Myocyte (in vitro differentiated cells): ENCODE results near the gene SYCP3. TPM values are rescaled to one million over a fixed set of nuclear protein-coding genes. Genes with fewer than 3 reads are reported as not detected.
"Not testable (repeated sequence)": the region's sequence is repeated elsewhere in the genome, so short reads cannot be mapped to it uniquely, and the experiment has no call there.

Experiments
- DNase-seq: peaks from one replicate; pipeline ENCODE4 v3.0.0-alpha.2; 2012; ENCODE audit warnings: low read depth
- total RNA-seq: library from RNA; depleted of rRNA; stranded (reverse); fragments of >200 nt; gene quantifications from 2 replicates; pipeline ENCODE4 v1.2.3, GENCODE V29; 2014

The SYCP3 gene
- total RNA-seq, 1 donor from 2014 or later: 0.21 TPM

DNA sequence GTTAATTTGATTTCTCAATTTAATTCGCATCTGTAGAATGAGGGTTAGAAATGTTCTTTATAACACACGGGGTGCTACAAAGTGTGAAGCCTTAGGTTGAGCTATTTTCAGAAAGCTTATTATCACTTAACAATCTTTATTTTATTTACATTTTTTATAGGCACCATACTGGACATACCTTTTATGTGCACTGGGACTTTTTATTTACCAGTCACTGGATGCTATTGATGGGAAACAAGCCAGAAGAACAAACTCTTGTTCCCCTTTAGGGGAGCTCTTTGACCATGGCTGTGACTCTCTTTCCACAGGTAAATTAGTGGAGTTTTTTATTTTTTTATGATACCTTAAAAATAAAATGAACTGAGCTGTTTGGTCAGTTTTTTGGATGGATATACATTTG is 25.3 kb downstream of the SYCP3 start:
- no peak for DNase-seq

DNA sequence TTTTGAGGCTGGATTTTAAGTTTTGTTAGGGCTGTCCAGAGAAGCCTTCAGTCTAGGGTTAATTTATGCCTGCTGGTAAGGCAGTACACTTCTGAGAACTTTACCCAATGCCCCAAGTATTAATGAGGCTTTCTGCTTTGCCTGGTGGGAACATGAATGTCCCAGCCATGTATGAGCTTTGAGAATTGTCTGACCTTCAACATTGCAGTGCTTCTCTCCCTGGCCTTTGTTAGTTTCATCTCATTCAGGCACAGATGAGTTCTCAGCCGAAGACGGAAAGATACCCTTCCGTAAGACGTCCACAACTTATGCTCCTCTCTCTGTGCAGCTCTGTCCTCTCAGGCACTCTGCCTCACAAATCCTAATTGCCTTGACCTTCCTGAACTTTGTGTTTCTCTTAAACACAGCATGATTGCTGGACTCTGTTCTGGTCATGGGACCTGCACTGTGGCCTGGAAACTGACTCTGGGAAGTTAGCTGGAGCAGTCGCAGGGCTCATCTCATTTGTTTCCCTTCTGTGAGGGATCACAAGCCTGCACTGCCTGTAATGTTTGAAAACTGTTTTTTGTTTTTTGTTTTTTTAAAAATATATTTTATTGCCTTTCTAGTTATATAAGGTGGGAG is 26.1 kb downstream of the SYCP3 start:
- no peak for DNase-seq

GRCh38 chr12:101710288-101710687 is 29.0 kb downstream of the SYCP3 start:
- no peak for DNase-seq

GRCh38 chr12:101707131-101707782 is 32.0 kb downstream of the SYCP3 start:
- DNase-seq: no peak

GRCh38 chr12:101706403-101706802 is 32.9 kb downstream of the SYCP3 start:
- no peak for DNase-seq

DNA sequence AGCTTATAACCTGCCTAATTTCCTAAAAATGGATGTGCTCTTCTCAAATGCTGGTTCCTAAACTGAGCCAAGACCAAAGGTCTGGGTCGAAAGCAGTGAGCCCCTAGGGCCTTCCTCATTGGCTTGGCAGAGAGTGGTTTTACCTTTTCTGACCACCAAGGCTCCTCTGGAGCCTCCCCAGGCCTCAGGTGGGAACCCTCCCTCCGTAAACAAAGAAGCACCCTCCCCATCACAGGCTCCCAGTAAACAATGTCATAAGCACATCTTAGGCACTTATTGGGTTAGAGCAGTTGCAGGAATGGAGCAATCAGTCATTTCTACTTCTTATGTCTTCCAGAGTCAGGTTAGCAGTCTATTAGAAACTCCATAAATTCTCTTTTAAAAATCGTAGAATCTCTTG is 35.8 kb downstream of the SYCP3 start:
- DNase-seq: no peak

GRCh38 chr12:101700299-101700820 is 38.9 kb downstream of the SYCP3 start:
- no peak for DNase-seq

DNA sequence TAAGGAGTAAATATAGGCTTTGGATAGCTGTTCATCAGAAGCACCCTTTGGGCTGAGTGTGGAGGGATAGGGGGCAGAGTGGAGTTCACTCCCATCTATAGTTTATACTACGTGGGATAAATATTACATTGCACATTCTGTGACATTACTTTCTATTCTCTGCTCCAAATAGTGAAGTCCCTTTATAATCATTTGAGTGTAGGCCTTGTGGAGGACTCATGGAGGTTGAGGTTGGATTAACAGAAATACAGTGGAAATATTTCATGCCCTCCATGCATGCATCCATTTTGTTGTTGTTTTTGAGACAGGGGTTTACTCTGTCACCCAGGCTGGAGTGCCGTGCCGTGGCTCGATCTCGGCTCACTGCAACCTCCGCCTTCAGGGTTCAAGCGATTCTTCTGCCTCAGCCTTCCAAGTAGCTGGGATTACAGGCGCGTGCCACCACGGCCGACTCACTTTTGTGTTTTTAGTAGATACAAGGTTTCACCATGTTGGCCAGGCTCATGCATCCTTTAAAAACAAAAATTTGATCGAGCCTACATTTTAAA is 40.4 kb downstream of the SYCP3 start:
- DNase-seq: peak; percentile 18

GRCh38 chr12:101697930-101698799 is 41.1 kb downstream of the SYCP3 start:
- peak; percentile 56 for DNase-seq

- peak; percentile 77 for DNase-seq
Observed at GRCh38 chr12:101697197-101697929, 41.9 kb downstream of the SYCP3 start, which contains the start of gene CHPT1. TSS of gene CHPT1 (plus strand) at chr12:101697640. CDS start at chr12:101697862, 222 bp downstream.

DNA sequence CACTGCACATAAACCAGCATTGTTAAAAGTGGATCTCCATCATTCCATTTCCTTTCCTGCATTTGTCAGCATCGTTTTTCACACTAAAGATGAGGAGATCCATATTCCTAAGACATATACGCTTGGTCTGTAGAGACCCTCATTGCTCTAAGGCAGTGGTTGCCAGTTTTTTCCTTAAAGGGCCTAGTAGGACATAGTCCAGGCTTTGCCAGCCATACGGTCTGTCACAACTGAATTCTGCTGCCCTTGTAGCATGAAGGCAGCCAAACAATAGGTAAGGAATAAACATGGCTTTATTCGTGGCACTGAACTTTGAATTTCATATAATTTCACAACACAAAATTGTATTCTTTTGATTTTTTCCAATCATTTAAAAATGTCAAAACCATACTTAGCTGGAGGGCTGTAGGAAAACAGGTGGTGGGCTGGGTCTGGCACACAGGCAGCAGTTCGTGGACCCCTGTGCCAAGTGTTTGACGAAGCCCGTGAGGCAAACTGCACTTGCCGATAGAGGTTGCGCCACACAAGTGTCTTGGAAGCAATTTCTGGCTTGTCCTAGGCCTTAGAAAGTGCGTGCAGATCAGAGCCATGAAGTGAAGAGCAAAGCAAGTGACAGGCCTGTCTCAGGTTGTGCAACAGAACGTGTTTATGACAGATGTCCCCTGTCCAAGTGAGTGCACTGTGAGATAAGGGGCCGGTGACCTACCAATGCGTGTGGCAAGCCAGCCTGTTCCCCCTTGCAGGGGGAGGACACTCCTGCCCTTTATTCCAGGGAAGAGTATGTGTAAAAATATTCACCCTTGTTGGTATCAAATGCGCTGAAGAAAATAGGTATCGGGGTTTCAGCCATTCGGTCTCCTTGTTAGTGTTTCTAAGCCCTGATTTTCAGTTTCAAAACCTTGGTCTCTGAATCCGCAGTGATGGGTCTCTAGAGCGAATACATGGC is 42.7 kb downstream of the SYCP3 start:
- DNase-seq: no peak

DNA sequence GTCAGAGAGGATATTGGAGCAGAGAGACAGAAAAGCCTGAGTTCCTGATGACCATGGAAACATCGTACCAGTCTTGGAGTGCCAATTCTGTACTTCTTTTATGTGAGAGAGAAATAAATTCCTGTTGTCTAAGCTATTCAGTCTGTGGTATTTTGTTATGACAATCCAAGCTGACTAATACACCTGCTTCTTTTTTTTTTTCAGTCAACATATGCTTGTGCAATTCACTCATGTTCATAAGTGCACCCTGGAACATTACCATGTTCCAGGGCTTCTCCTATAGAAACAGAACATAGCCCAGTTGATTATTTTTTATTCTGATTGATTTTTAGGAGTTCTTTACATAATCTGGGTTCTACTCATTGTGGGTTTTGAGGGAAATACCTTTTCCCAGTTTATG is 43.6 kb downstream of the SYCP3 start:
- no peak for DNase-seq

DNA sequence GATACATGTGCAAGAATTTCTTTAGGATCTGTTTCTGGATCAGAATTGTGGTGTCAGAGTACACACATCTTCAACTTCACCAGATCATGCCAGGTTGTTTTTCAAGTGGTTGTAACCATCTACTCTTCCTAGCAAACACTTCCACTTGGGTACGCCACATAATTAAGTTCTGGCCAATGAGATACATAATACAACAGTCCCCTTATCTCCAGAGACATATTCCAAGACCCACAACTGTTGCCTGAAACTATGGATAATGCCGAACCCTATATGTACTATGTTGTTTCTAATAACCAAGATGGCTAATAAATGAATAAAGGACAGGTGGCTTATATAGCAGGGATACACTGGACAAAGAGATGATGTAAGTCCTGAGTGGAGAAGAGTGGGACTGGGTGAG is 44.3 kb downstream of the SYCP3 start:
- no peak for DNase-seq

DNA sequence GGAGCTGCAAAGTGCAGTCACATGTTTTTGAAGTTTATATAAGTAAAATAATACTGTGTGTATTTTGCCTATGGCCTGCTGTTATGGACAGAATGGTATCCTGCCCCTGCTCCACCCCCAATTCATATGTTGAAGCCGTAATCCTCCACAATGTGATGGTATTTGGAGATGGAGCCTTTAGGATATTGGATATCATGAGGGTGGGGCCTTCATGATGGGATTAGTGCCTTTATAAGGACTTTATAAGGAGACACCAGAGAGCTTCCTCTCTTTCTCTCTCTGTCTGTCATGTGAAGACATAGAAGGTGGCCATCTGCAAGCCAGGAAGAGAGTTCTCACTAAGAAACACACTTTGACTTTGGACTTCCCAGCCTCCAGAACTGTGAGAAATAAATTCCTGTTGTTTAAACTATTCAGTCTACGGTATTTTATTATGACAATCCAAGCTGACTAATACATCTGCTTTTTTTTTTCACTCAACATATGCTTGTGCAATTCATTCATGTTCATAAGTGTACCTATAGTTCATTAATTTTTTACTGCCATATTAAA is 44.9 kb downstream of the SYCP3 start:
- DNase-seq: no peak

- DNase-seq: no peak
Observed at GRCh38 chr12:101691503-101692096, 47.7 kb downstream of the SYCP3 start.

GRCh38 chr12:101690544-101691098 is 48.6 kb downstream of the SYCP3 start:
- no peak for DNase-seq

DNA sequence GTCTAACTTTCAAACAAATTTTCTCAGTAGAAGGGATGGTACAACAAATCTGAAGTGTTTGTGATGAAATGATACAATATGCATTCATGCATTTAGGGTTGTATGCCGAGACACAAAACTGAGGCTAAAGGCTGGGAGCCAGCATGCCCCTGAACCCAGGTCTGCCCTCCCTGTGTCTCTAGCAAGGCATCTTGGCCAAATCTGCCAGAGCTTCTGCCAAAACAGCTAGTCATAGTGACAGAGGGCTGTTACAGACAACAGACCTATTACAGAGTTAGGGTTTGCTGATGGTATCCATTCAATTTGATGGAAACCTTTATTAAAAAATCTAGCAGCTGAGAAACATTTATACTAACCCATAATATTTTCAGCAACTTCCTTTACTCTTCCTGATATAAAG is 53.1 kb downstream of the SYCP3 start:
- DNase-seq: no peak

GRCh38 chr12:101685092-101685491 is 54.2 kb downstream of the SYCP3 start:
- DNase-seq: no peak

GRCh38 chr12:101681627-101682026 is 57.6 kb downstream of the SYCP3 start:
- not testable (repeated sequence) for DNase-seq
